Measurements from ENCODE around the gene AHNAK. TPM values are rescaled to one million over a fixed set of nuclear protein-coding genes. Genes with fewer than 3 reads are reported as not detected.

The AHNAK gene
- total RNA-seq, 1 experiment from 2014 or later, result 73.0 TPM

- ChIA-PET POLR2A (ENCODE audit: low non-redundant PET) (no interaction called here), CTCF (interaction anchor here (0.5 to 5.0 kb wide), 6 partner anchors 16 to 269 kb away, joined by 4 to 71 read pairs (median 12); partner anchors contain the start of gene EEF1G)
- H3K4me1 ChIP-seq (ENCODE audit: insufficient read depth, low read length, poor library complexity, severe bottlenecking), result peaks cover 62% of the 10 kb centered on the region
- DNase-seq (ENCODE audit: low spot score), result no peak
- BruUV-seq (replicated peaks), result no TSS peak
- peak overlapping the region; percentile 66 for H3K4me3 ChIP-seq (ENCODE audit: low read depth, low read length, poor library complexity, severe bottlenecking)
- peak overlapping the region; percentile 81 for H3K27ac ChIP-seq (ENCODE audit: low read depth, low read length, poor library complexity, severe bottlenecking)
- no peaks in the 10 kb centered on the region for H3K9me3 ChIP-seq (ENCODE audit: low read depth, low read length, poor library complexity, severe bottlenecking)
- H3K36me3 ChIP-seq (ENCODE audit: insufficient read depth, low read length, poor library complexity, severe bottlenecking), result no peaks in the 10 kb centered on the region
- H3K27me3 ChIP-seq (replicated peaks; ENCODE audit: insufficient read depth, low read depth, low read length, poor library complexity), result no peaks in the 10 kb centered on the region
- no peak for TF ChIP-seq EZH2 (IDR thresholded peaks at IDR 0.05; ENCODE audit: borderline replicate concordance, low read depth, low read length, poor library complexity, severe bottlenecking)
- TF ChIP-seq, protein P1, sequence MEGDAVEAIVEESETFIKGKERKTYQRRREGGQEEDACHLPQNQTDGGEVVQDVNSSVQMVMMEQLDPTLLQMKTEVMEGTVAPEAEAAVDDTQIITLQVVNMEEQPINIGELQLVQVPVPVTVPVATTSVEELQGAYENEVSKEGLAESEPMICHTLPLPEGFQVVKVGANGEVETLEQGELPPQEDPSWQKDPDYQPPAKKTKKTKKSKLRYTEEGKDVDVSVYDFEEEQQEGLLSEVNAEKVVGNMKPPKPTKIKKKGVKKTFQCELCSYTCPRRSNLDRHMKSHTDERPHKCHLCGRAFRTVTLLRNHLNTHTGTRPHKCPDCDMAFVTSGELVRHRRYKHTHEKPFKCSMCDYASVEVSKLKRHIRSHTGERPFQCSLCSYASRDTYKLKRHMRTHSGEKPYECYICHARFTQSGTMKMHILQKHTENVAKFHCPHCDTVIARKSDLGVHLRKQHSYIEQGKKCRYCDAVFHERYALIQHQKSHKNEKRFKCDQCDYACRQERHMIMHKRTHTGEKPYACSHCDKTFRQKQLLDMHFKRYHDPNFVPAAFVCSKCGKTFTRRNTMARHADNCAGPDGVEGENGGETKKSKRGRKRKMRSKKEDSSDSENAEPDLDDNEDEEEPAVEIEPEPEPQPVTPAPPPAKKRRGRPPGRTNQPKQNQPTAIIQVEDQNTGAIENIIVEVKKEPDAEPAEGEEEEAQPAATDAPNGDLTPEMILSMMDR (conservative IDR thresholded peaks at IDR 0.05; ENCODE audit: low read depth, low read length), result no peak
- intact Hi-C loops (cut with micrococcal nuclease; ENCODE audit: unreplicated experiment), result loop anchor here (1.0 to 10.0 kb wide), 2 partner anchors 120 to 149 kb away; no protein-coding TSS in a partner anchor
Observed at GRCh38 chr11:62543680-62544444, 2.7 kb downstream of the AHNAK start.

DNA sequence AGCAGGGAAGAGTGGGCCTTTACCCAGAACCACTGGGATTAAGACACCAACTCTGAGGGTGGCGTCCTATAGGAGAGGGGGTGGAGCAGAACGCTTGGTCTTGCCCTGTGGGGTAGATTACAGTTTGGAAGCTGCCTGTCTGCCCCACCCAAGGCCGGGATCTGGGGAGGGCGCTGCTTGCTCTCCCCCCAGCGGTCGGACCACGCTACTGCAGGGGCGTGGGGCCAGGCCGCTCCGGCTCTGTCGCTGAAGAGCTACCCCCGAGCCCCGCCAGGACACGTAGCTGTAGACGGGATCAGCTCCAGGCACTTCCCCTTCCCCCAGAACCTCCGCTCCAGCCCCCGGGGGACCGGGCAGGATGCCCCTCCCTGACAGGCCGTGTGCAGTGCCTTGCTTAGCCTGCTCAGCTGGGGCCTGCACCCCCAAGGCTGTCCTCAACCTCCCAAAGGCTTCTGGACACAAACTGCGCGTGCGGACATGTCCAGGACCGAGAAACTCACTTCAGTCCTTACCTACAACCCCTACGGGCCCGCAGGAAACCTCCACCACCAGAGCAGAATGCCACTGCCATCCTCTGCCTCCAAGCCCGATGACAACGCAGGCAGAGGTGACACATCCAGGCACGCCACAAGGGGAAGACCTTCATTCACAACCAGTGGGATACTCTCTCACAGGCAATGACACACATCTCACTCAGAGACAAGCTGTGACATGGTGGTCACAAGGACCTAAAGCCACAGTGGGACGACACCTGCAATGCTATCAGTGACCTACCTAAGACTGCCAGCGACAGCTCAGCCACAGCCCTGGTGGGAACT is 3.6 kb downstream of the AHNAK start:
- Histone ChIP-seq H3K27ac (ENCODE audit: low read depth, low read length, poor library complexity, severe bottlenecking) (peak overlapping the region; percentile 32), H3K4me1 (ENCODE audit: insufficient read depth, low read length, poor library complexity, severe bottlenecking) (peaks cover 68% of the 10 kb centered on the region), H3K36me3 (ENCODE audit: insufficient read depth, low read length, poor library complexity, severe bottlenecking) (no peaks in the 10 kb centered on the region), H3K4me3 (ENCODE audit: low read depth, low read length, poor library complexity, severe bottlenecking) (peak overlapping the region; percentile 66), H3K9me3 (ENCODE audit: low read depth, low read length, poor library complexity, severe bottlenecking) (no peaks in the 10 kb centered on the region), H3K27me3 (replicated peaks; ENCODE audit: insufficient read depth, low read depth, low read length, poor library complexity) (no peaks in the 10 kb centered on the region)
- CTCF ChIA-PET, result interaction anchor here (0.5 to 5.0 kb wide), 22 partner anchors 8 to 187 kb away, joined by 3 to 71 read pairs (median 4); partner anchors contain the start of genes EEF1G and SCGB1A1
- peak; percentile 89 for DNase-seq (ENCODE audit: low spot score)
- intact Hi-C loops (cut with micrococcal nuclease; ENCODE audit: unreplicated experiment), result loop anchor here (1.0 to 10.0 kb wide), 2 partner anchors 119 to 148 kb away; no protein-coding TSS in a partner anchor
- POLR2A ChIA-PET (ENCODE audit: low non-redundant PET), result interaction anchor here (0.6 kb wide), 1 partner anchor 228 kb away, joined by 4 read pairs; the partner anchor contains the start of gene TAF6L
- no peak for TF ChIP-seq EZH2 (IDR thresholded peaks at IDR 0.05; ENCODE audit: borderline replicate concordance, low read depth, low read length, poor library complexity, severe bottlenecking)
- TF ChIP-seq, protein P1 (conservative IDR thresholded peaks at IDR 0.05; ENCODE audit: low read depth, low read length), result peak; percentile 99
- BruUV-seq (replicated peaks), result no TSS peak

GRCh38 chr11:62542111-62542745 is 4.4 kb downstream of the AHNAK start:
- no peak for DNase-seq (ENCODE audit: low spot score)
- TF ChIP-seq, protein P1 (conservative IDR thresholded peaks at IDR 0.05; ENCODE audit: low read depth, low read length), result no peak
- no peak for TF ChIP-seq EZH2 (IDR thresholded peaks at IDR 0.05; ENCODE audit: borderline replicate concordance, low read depth, low read length, poor library complexity, severe bottlenecking)
- POLR2A ChIA-PET (ENCODE audit: low non-redundant PET), result interaction anchor here (0.6 kb wide), 1 partner anchor 229 kb away, joined by 4 read pairs; the partner anchor contains the start of gene TAF6L
- BruUV-seq (replicated peaks), result no TSS peak
- H3K27ac ChIP-seq (ENCODE audit: low read depth, low read length, poor library complexity, severe bottlenecking), result peak overlapping the region; percentile 32
- H3K4me3 ChIP-seq (ENCODE audit: low read depth, low read length, poor library complexity, severe bottlenecking), result peak overlapping the region; percentile 66
- H3K9me3 ChIP-seq (ENCODE audit: low read depth, low read length, poor library complexity, severe bottlenecking), result no peaks in the 10 kb centered on the region
- intact Hi-C loops (cut with micrococcal nuclease; ENCODE audit: unreplicated experiment), result loop anchor here (10.0 kb wide), 1 partner anchor 147 kb away; no protein-coding TSS in a partner anchor
- peaks cover 63% of the 10 kb centered on the region for H3K4me1 ChIP-seq (ENCODE audit: insufficient read depth, low read length, poor library complexity, severe bottlenecking)
- CTCF ChIA-PET, result interaction anchor here (0.5 to 5.0 kb wide), 16 partner anchors 9 to 152 kb away, joined by 3 to 71 read pairs (median 4); partner anchors contain the start of gene EEF1G
- H3K36me3 ChIP-seq (ENCODE audit: insufficient read depth, low read length, poor library complexity, severe bottlenecking), result no peaks in the 10 kb centered on the region
- no peaks in the 10 kb centered on the region for H3K27me3 ChIP-seq (replicated peaks; ENCODE audit: insufficient read depth, low read depth, low read length, poor library complexity)

Data from A673 (cell line).